Naive thymus-derived CD8-positive, alpha-beta T cell (primary cell): ENCODE data around the gene NRG2. TPM values are rescaled to one million over a fixed set of nuclear protein-coding genes. Genes with fewer than 3 reads are reported as not detected.

Experiments
- ATAC-seq, 2 donors: fragments of 150-1000 bp; cut with Tn5 transposase in 1 of 2; sonication (Bioruptor Pico), chemical (Tn5 transposase) in 1 of 2; 1 replicate in 1 of 2; 2 replicates in 1 of 2; pipeline ENCODE4 v1.10.0; 2021; ENCODE audit warnings: mild to moderate bottlenecking in 2 of 2, moderate library complexity in 2 of 2
- POLR2A ChIA-PET: fragments of 350-600 bp; sonication (Branson Sonifier 250); formaldehyde crosslinking; loops from one replicate; lab custom pipeline; 2021; ENCODE audit warnings: antibody characterized with exemption; lab: Charles Lee
- DNase-seq, 10 donors: peaks; one replicate each; pipeline versions ENCODE4 v3.0.0 to v3.0.0-alpha.2; 2020 to 2022
- H3K27ac Mint-ChIP-seq, 10 donors: one replicate each; pipeline ENCODE4 v1.8.0; 2020 to 2022; ENCODE audit warnings: mild to moderate bottlenecking in 10 of 10, mixed read lengths in 10 of 10, moderate library complexity in 4 of 10, inconsistent platforms in 1 of 10
- H3K27me3 Mint-ChIP-seq, 5 donors: one replicate each; pipeline ENCODE4 v1.8.0; 2021 to 2022; ENCODE audit warnings: mixed read lengths in 5 of 5
- H3K36me3 Mint-ChIP-seq, 3 donors: one replicate each; pipeline ENCODE4 v1.8.0; 2020 to 2022; ENCODE audit warnings: mixed read lengths in 3 of 3, mild to moderate bottlenecking in 2 of 3, inconsistent platforms in 1 of 3
- H3K4me1 Mint-ChIP-seq, 4 donors: one replicate each; pipeline ENCODE4 v1.8.0; 2021 to 2022; ENCODE audit warnings: mixed read lengths in 4 of 4
- H3K4me3 Mint-ChIP-seq, 10 donors: one replicate each; pipeline ENCODE4 v1.8.0; 2020 to 2022; ENCODE audit warnings: mild to moderate bottlenecking in 10 of 10, mixed read lengths in 10 of 10, moderate library complexity in 6 of 10, inconsistent platforms in 1 of 10
- H3K9me3 Mint-ChIP-seq, 9 donors: one replicate each; pipeline ENCODE4 v1.8.0; 2020 to 2022; ENCODE audit warnings: mixed read lengths in 9 of 9, mild to moderate bottlenecking in 3 of 9, inconsistent platforms in 1 of 9, moderate library complexity in 1 of 9
- polyA plus RNA-seq, 3 donors: library from polyadenylated mRNA; unstranded; fragments of 300-500 nt; fragmentation: Illumina TruSeq; gene quantifications; one replicate each; pipeline ENCODE4 v1.2.3, GENCODE V29; 2021
- total RNA-seq, 8 experiments: library from RNA in 2 of 8; stranded (reverse) in 2 of 8; gene quantifications; one replicate each; pipeline ENCODE4 v1.2.3 and lab custom pipeline; 2021 to 2026

The NRG2 gene
- total and polyA plus RNA-seq, 5 experiments from 2014 or later, result 0.04 to 0.47 (median 0.25) TPM

DNA sequence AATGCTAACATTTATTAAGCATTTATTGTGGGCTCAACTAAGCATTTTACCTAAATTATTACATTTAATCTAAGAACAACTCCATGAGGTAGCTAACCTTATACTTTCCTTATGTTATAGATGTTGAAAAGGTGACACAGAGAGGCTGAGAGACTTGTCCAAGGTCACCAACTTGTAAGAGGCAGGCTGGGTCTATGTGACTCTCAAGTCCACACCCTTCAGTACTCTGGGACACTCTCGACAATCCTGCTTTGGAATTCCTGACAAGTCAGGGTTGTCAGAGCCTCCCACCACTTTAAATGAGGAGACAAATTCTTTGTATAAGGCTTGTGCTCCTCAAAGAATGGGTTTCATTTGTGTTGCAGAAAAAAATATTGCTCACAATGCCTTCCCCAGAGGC lies 67.2 kb downstream of the NRG2 start:
- no peak for DNase-seq
- H3K9me3 Mint-ChIP-seq, result peaks cover 0 to 2% (median 0%) of the 10 kb centered on the region in 9 donors
- no peak overlapping the region for H3K4me3 Mint-ChIP-seq
- no peak overlapping the region for H3K27ac Mint-ChIP-seq
- peaks cover 8 to 72% (median 35%) of the 10 kb centered on the region in 5 donors for H3K27me3 Mint-ChIP-seq
- H3K4me1 Mint-ChIP-seq, result no peaks in the 10 kb centered on the region
- no peak for ATAC-seq
- no peaks in the 10 kb centered on the region for H3K36me3 Mint-ChIP-seq
- POLR2A ChIA-PET, result no interaction called here

GRCh38 chr5:139975306-139975705 lies 67.8 kb downstream of the NRG2 start:
- DNase-seq, result no peak
- POLR2A ChIA-PET, result no interaction called here

GRCh38 chr5:139974661-139975060 lies 68.4 kb downstream of the NRG2 start:
- Mint-ChIP-seq H3K4me1 (no peaks in the 10 kb centered on the region), H3K9me3 (peaks cover 0 to 2% (median 0%) of the 10 kb centered on the region in 9 donors), H3K27ac (no peak overlapping the region), H3K4me3 (no peak overlapping the region), H3K36me3 (no peaks in the 10 kb centered on the region), H3K27me3 (peaks cover 12 to 75% (median 32%) of the 10 kb centered on the region in 5 donors)
- ATAC-seq (no peak), DNase-seq (no peak)
- POLR2A ChIA-PET, result no interaction called here

More at GRCh38 chr5:139975306-139975705, 67.8 kb downstream of the NRG2 start:
- Mint-ChIP-seq H3K27me3 (peaks cover 8 to 72% (median 34%) of the 10 kb centered on the region in 5 donors), H3K4me3 (no peak overlapping the region), H3K4me1 (no peaks in the 10 kb centered on the region), H3K27ac (no peak overlapping the region), H3K9me3 (peaks cover 0 to 2% (median 0%) of the 10 kb centered on the region in 9 donors), H3K36me3 (no peaks in the 10 kb centered on the region)
- ATAC-seq, result no peak

DNA sequence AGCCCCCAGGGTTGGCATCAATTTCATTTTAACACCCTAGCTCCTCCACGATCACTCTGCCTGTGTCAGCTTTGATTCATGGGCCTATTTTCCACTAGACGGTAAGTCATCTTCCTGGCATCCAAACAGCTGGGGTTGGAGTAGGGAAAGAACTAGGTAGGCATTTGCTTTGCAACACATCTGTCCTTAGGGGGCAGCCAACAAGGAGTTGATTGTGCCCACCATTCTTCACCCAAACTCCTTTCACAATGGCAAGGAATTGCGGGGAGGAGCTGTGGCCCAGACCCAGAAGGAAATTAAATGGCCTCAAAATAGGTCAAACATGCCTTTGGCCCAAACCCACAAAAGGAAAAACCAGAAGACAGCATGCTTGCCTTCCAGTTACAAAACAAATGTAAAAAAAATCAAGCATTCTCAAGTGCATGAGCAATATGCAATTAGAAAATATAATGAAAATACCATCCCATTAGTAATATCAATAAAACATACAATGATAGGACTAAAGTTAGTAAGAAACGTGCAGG lies 71.8 kb downstream of the NRG2 start:
- Mint-ChIP-seq H3K4me1 (no peaks in the 10 kb centered on the region), H3K36me3 (no peaks in the 10 kb centered on the region), H3K4me3 (no peak overlapping the region), H3K27ac (no peak overlapping the region), H3K9me3 (no peaks in the 10 kb centered on the region), H3K27me3 (peaks cover 10 to 50% (median 25%) of the 10 kb centered on the region in 5 donors)
- ATAC-seq (no peak), DNase-seq (no peak)
- POLR2A ChIA-PET, result no interaction called here

- ATAC-seq, result no peak
- no peaks in the 10 kb centered on the region for H3K9me3 Mint-ChIP-seq
These were observed 73.8 kb downstream of the NRG2 start for GRCh38 chr5:139969318-139969717.

DNA sequence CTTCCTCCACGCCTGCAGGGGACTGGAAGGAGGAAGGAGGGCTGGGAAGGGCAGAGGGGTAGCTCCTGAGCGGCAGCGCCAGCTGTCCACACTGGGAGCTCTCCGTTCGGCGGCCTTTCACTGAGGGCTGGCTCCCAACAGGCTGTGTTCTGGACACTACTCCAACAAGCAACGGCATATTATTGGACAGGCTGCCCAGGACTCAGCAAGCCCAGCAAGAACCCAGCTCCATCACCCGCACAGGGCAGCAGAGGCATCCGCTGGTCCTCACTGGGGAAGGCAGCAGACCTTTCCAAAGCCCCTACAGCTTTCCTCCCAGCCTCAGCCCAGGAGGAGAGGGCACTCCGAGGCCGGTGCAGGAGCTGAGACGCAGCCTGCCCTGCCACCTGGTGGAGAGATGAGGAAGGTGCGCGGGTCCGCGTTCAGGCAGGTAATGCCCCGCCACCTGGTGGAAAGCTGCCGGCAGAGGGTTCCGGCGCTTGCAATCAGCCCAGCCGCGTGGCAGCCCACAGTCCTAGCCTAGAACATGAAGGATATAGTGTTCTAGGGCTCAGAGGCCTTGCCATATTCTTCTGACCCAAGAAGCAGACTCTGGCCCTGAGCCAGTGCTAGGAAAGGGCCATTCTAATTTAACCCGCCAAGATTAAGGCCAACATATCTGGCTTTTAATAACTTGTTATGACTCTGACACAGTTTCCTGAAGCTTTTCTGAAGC lies 74.4 kb downstream of the NRG2 start:
- no peak overlapping the region for H3K27ac Mint-ChIP-seq
- peaks cover 9 to 31% (median 17%) of the 10 kb centered on the region in 5 donors for H3K27me3 Mint-ChIP-seq
- POLR2A ChIA-PET, result interaction anchor here (1.3 to 1.6 kb wide), 2 partner anchors 121 to 182 kb away, joined by 4 to 5 read pairs; no protein-coding TSS in a partner anchor
- peak; percentile 99 to 100 for ATAC-seq
- no peaks in the 10 kb centered on the region for H3K36me3 Mint-ChIP-seq
- H3K9me3 Mint-ChIP-seq, result no peaks in the 10 kb centered on the region
- peak; percentile 74 to 90 (median 84) for DNase-seq
- H3K4me1 Mint-ChIP-seq, result no peaks in the 10 kb centered on the region
- no peak overlapping the region for H3K4me3 Mint-ChIP-seq

More at GRCh38 chr5:139969318-139969717, 73.8 kb downstream of the NRG2 start:
- POLR2A ChIA-PET, result interaction anchor here (1.3 to 1.6 kb wide), 2 partner anchors 122 to 182 kb away, joined by 4 to 5 read pairs; no protein-coding TSS in a partner anchor
- H3K36me3 Mint-ChIP-seq, result no peaks in the 10 kb centered on the region
- peaks cover 12 to 37% (median 17%) of the 10 kb centered on the region in 5 donors for H3K27me3 Mint-ChIP-seq
- no peak overlapping the region for H3K27ac Mint-ChIP-seq
- H3K4me3 Mint-ChIP-seq, result no peak overlapping the region
- no peak for DNase-seq
- H3K4me1 Mint-ChIP-seq, result no peaks in the 10 kb centered on the region

DNA sequence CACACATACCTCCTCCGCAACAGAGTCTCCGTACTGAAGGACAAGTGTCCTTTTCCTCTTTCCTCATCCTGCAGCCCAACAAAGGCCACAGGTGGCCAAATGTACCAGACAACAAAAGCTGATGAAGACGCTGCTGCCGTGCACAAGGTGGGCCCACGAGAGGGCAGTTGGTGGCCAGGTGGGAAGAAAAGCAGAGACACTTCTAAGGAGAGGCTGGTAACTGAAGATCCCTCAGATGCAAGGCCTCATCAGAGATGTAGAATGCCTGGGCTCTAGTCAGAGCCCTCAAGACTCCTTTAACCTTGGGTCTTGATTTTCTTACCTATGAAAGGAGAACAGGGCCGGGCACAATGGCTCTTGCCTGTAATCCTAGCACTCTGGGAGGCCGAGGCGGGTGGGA lies 75.7 kb downstream of the NRG2 start:
- Mint-ChIP-seq H3K27ac (no peak overlapping the region), H3K4me1 (no peaks in the 10 kb centered on the region), H3K36me3 (no peaks in the 10 kb centered on the region), H3K27me3 (peaks cover 9 to 25% (median 14%) of the 10 kb centered on the region in 5 donors), H3K4me3 (no peak overlapping the region), H3K9me3 (no peaks in the 10 kb centered on the region)
- POLR2A ChIA-PET, result no interaction called here
- no peak for DNase-seq
- ATAC-seq, result no peak

GRCh38 chr5:139966856-139967255 lies 76.2 kb downstream of the NRG2 start:
- Mint-ChIP-seq H3K4me3 (no peak overlapping the region), H3K27ac (no peak overlapping the region), H3K36me3 (no peaks in the 10 kb centered on the region), H3K4me1 (no peaks in the 10 kb centered on the region), H3K9me3 (no peaks in the 10 kb centered on the region), H3K27me3 (peaks cover 11 to 22% (median 17%) of the 10 kb centered on the region in 5 donors)
- ATAC-seq, result no peak
- POLR2A ChIA-PET, result no interaction called here
- DNase-seq, result no peak

GRCh38 chr5:139964994-139965565 lies 78.0 kb downstream of the NRG2 start:
- ATAC-seq, result no peak

GRCh38 chr5:139964266-139964993 lies 78.7 kb downstream of the NRG2 start:
- Mint-ChIP-seq H3K27me3 (peaks cover 0 to 8% (median 6%) of the 10 kb centered on the region in 5 donors), H3K27ac (no peak overlapping the region), H3K4me1 (no peaks in the 10 kb centered on the region), H3K4me3 (no peak overlapping the region), H3K9me3 (no peaks in the 10 kb centered on the region), H3K36me3 (no peaks in the 10 kb centered on the region)
- ATAC-seq (no peak), DNase-seq (no peak)
- POLR2A ChIA-PET, result no interaction called here

More at GRCh38 chr5:139964994-139965565, 78.0 kb downstream of the NRG2 start:
- Mint-ChIP-seq H3K4me3 (no peak overlapping the region), H3K9me3 (no peaks in the 10 kb centered on the region), H3K36me3 (no peaks in the 10 kb centered on the region), H3K27ac (no peak overlapping the region), H3K27me3 (peaks cover 3 to 10% (median 7%) of the 10 kb centered on the region in 5 donors), H3K4me1 (no peaks in the 10 kb centered on the region)
- POLR2A ChIA-PET, result no interaction called here
- no peak for DNase-seq

DNA sequence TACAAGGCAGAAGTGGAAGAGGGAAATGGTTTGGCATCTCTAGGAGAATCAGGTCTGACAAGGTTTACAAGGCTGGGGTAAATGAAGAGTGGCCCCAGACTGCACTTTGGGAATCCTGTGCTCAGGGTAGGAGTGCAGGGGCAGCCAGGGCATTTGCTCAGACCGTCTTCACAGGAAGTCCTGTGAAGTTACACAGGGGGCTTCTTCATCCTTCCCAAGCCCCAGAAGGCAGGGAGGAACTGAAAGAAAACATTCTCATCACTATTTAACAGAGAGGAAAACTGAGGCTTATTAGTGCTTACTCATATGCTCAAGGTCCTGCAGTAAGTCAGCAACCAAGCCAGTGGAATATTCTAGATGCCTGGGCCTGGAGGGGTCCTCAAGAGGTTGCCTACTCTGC lies 80.7 kb downstream of the NRG2 start:
- POLR2A ChIA-PET, result no interaction called here
- Mint-ChIP-seq H3K4me3 (no peak overlapping the region), H3K9me3 (no peaks in the 10 kb centered on the region), H3K27ac (no peak overlapping the region), H3K36me3 (no peaks in the 10 kb centered on the region), H3K27me3 (peaks cover 0 to 8% (median 6%) of the 10 kb centered on the region in 5 donors), H3K4me1 (no peaks in the 10 kb centered on the region)
- DNase-seq (no peak), ATAC-seq (no peak)

DNA sequence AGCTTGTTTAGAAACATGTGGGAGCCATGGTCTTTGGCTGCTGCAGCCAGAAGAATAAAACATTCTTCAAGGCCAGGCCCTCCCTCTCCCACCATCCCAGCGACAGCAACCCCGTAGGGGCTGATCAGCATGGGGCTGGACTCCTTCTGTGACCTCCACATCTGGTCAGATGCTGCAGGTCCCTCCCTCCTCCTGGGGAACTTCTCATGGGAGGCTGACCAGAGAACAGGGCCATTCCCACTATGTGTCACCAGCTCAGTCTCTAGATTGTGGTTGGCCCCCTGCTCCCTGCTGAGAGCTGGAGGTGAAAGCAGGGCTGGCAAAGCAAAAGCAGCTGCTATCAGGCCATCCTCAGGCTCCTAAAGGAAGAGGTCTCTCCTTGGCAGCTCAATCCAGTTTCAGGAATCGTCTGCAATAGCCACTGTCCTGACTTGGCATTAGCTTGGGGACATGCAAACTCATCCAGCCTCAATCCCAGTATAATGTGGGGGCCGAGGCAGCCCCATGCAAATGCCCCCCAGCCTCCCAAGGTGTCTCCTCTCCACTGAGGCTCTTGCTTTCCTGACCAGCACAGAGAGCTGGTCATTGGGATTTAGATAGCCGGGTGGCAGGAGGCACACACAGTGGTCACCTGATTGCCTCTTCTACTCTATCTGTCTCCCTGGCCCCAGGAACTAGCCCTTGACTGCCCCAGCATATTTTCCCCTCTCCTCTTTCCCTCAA lies 81.5 kb downstream of the NRG2 start:
- H3K4me1 Mint-ChIP-seq, result no peaks in the 10 kb centered on the region
- POLR2A ChIA-PET, result no interaction called here
- ATAC-seq (no peak), DNase-seq (no peak)
- no peaks in the 10 kb centered on the region for H3K9me3 Mint-ChIP-seq
- no peak overlapping the region for H3K27ac Mint-ChIP-seq
- H3K36me3 Mint-ChIP-seq, result no peaks in the 10 kb centered on the region
- H3K4me3 Mint-ChIP-seq, result no peak overlapping the region
- H3K27me3 Mint-ChIP-seq, result peaks cover 0 to 8% (median 1%) of the 10 kb centered on the region in 5 donors
